Hepatocyte (in vitro differentiated cells): ENCODE measurements around the gene BRINP2. TPM values are rescaled to one million over a fixed set of nuclear protein-coding genes. Genes with fewer than 3 reads are reported as not detected.

Source experiments
- DNase-seq: peaks from one replicate; pipeline ENCODE4 v3.0.0-alpha.2; 2016; ENCODE audit warnings: low spot score
- H2AFZ ChIP-seq: fragments of 200-600 bp; sonication (generic); 2 replicates; pipeline ENCODE4 v1.6.0; 2016; ENCODE audit warnings: antibody characterized with exemption, mild to moderate bottlenecking
- H3K27ac ChIP-seq: fragments of 200-600 bp; sonication (generic); 2 replicates; pipeline ENCODE4 v1.5.1; 2016; ENCODE audit warnings: mild to moderate bottlenecking
- H3K27me3 ChIP-seq: fragments of 200-600 bp; sonication (generic); 2 replicates; pipeline ENCODE4 v1.6.1; 2016
- H3K36me3 ChIP-seq: fragments of 200-600 bp; sonication (generic); replicated peaks from 2 replicates; pipeline ENCODE4 v1.5.1; 2016; ENCODE audit warnings: low read depth; ENCODE audit not compliant: insufficient read depth
- H3K4me1 ChIP-seq: fragments of 200-600 bp; sonication (generic); 2 replicates; pipeline ENCODE4 v1.5.1; 2016; ENCODE audit warnings: mild to moderate bottlenecking, moderate library complexity; ENCODE audit not compliant: insufficient read depth
- H3K4me2 ChIP-seq: fragments of 200-600 bp; sonication (generic); 2 replicates; pipeline ENCODE4 v1.6.0; 2016
- H3K4me3 ChIP-seq: fragments of 200-600 bp; sonication (generic); 2 replicates; pipeline ENCODE4 v1.5.1; 2016; ENCODE audit warnings: mild to moderate bottlenecking
- H3K79me2 ChIP-seq: fragments of 200-600 bp; sonication (generic); 2 replicates; pipeline ENCODE4 v1.6.0; 2017; ENCODE audit warnings: mild to moderate bottlenecking
- H3K9me2 ChIP-seq: fragments of 200-600 bp; sonication (generic); replicated peaks from 2 replicates; pipeline ENCODE4 v1.6.0; 2017; ENCODE audit warnings: mild to moderate bottlenecking; ENCODE audit not compliant: insufficient read depth
- H3K9me3 ChIP-seq: fragments of 200-600 bp; sonication (generic); 2 replicates; pipeline ENCODE4 v1.5.1; 2016; ENCODE audit warnings: low read depth, mild to moderate bottlenecking
- H4K20me1 ChIP-seq: fragments of 200-600 bp; sonication (generic); 2 replicates; pipeline ENCODE4 v1.6.0; 2016; ENCODE audit warnings: mild to moderate bottlenecking; ENCODE audit not compliant: insufficient read depth, poor library complexity, severe bottlenecking
- EZH2 ChIP-seq: fragments of 200-600 bp; sonication (generic); IDR thresholded peaks from 2 replicates; pipeline ENCODE4 v1.6.1; 2016; ENCODE audit warnings: antibody characterized with exemption, mild to moderate bottlenecking, borderline replicate concordance
- EZH2phosphoT487 ChIP-seq: fragments of 200-600 bp; sonication (generic); IDR thresholded peaks from one replicate; pipeline ENCODE4 v1.6.1; 2018; ENCODE audit warnings: antibody characterized with exemption, mild to moderate bottlenecking, low read depth, moderate library complexity; ENCODE audit not compliant: unreplicated experiment, severe bottlenecking
- WGBS: methylation state at CpG from one replicate; pipeline ENCODE4 v1.1.6; 2016; ENCODE audit warnings: low lambda C conversion rate; ENCODE audit errors: missing lambda C conversion rate; 5-methylcytosine and 5-hydroxymethylcytosine counted together
- polyA plus RNA-seq: library from polyadenylated mRNA; unstranded; fragments of >200 nt; fragmentation: Nextera tagmentation; extraction: Ambion mirVana; gene quantifications from 2 replicates; pipeline ENCODE4 v1.2.1, GENCODE V29; 2016
- total RNA-seq: library from RNA; depleted of rRNA; stranded (reverse); fragments of >200 nt; gene quantifications from 2 replicates; pipeline ENCODE4 v1.2.3, GENCODE V29; 2014
- TF ChIP-seq, protein P1 (sequence below): fragments of 200-600 bp; sonication (generic); IDR thresholded peaks from 2 replicates; pipeline ENCODE4 v1.5.1; 2016; ENCODE audit warnings: antibody characterized with exemption, mild to moderate bottlenecking; ENCODE audit not compliant: poor library complexity

BRINP2 gene
- total and polyA plus RNA-seq, 2 experiments from 2014 or later = 1.5 TPM; not detected in 1

DNA sequence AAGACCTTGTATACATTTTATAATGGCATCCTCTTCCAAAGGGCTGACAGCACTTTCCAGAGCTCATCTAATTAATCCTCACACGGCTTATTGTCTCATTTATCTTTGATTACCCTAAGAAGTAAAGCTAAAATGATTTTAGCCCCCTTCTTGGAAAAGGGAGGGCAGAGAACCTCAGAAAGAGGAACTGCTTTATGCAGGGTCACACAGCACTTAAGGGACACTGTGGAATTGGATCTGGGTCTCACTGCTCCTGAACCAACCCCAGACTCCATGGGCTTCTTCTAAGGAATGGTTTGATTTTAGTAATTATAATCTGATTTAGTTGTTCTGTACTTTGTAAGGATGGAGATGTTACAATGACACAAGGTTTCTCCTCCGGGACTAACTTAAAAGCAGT, 3.2 kb downstream of the BRINP2 start:
- Histone ChIP-seq H4K20me1 (no peaks in the 10 kb centered on the region), H3K9me3 (no peaks in the 10 kb centered on the region), H3K36me3 (no peaks in the 10 kb centered on the region), H3K4me3 (no peak overlapping the region), H3K4me2 (no peak overlapping the region), H3K27me3 (peaks cover 94% of the 10 kb centered on the region), H3K27ac (no peak overlapping the region), H3K4me1 (peaks cover 7% of the 10 kb centered on the region), H3K79me2 (no peaks in the 10 kb centered on the region), H2AFZ (no peak overlapping the region), H3K9me2 (no peaks in the 10 kb centered on the region)
- TF ChIP-seq, protein P1, sequence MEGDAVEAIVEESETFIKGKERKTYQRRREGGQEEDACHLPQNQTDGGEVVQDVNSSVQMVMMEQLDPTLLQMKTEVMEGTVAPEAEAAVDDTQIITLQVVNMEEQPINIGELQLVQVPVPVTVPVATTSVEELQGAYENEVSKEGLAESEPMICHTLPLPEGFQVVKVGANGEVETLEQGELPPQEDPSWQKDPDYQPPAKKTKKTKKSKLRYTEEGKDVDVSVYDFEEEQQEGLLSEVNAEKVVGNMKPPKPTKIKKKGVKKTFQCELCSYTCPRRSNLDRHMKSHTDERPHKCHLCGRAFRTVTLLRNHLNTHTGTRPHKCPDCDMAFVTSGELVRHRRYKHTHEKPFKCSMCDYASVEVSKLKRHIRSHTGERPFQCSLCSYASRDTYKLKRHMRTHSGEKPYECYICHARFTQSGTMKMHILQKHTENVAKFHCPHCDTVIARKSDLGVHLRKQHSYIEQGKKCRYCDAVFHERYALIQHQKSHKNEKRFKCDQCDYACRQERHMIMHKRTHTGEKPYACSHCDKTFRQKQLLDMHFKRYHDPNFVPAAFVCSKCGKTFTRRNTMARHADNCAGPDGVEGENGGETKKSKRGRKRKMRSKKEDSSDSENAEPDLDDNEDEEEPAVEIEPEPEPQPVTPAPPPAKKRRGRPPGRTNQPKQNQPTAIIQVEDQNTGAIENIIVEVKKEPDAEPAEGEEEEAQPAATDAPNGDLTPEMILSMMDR = no peak
- TF ChIP-seq EZH2phosphoT487 (no peak), EZH2 (no peak)
- DNase-seq = no peak
- WGBS = 71% methylated on average over 2 of the region's 2 CpGs

DNA sequence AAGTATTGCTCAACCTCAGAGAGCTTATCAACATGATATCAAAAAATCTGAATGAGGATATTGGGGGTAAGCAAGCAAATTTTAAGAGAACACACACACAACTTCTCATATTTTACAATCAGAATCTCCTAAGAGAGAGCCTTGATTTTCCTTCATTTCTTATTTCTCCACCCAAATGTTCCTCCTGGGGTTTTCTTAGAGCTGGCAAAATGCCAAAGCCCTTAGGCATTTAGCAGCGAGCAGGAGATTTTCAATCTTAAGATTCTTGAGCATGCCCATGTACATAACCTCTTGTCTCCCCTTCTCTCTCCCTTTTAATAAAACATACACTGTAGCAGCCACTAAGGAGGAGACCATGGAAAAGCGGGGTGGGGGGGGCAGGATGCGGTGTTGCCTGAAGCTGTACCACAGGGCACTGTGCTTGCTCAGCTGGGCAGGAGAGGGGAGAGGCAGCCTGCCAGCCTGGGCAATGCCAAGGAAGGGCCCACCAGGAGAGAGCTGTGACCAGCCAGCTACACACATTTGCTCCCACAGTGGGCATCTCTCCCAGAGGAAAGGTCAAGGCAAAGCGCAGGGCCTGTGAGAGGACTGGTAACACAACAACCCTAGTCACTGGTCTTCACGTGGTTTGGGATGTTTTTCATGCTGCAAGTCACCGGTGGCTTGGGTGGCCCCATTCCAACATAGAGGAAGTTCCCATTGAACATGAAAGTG, 4.3 kb downstream of the BRINP2 start:
- WGBS = 84% methylated on average over 6 of the region's 6 CpGs
- no peak for TF ChIP-seq EZH2
- H2AFZ ChIP-seq = no peak overlapping the region
- no peak overlapping the region for H3K4me2 ChIP-seq
- no peaks in the 10 kb centered on the region for H3K9me2 ChIP-seq
- DNase-seq = no peak
- H3K27ac ChIP-seq = no peak overlapping the region
- H3K4me3 ChIP-seq = no peak overlapping the region
- H3K79me2 ChIP-seq = no peaks in the 10 kb centered on the region
- no peaks in the 10 kb centered on the region for H4K20me1 ChIP-seq
- peaks cover 94% of the 10 kb centered on the region for H3K27me3 ChIP-seq
- no peaks in the 10 kb centered on the region for H3K9me3 ChIP-seq
- peaks cover 7% of the 10 kb centered on the region for H3K4me1 ChIP-seq
- no peaks in the 10 kb centered on the region for H3K36me3 ChIP-seq

DNA sequence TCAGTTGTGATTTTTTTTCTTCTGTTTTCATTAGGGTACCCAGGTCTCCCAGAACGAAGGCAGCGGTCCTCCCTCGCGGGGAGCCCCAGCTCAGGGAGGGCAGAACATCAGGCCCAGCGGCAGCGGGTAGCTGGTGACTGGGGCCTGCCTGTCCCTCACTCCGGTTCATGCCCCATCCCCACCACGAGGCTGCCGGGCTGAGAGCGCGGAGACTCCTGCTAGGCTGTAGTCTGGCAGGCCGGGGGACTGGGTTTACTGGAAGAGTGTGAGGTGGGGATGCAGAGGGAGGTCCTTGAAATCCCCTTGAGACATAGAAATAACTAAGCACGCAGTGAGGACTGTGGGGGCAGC, 10.5 kb downstream of the BRINP2 start:
- Histone ChIP-seq H3K4me3 (no peak overlapping the region), H3K27me3 (peaks cover 68% of the 10 kb centered on the region), H3K36me3 (no peaks in the 10 kb centered on the region)

More for the DNA sequence above, 10.5 kb downstream of the BRINP2 start:
- no peak for DNase-seq
- 8% methylated on average over 13 of the region's 13 CpGs for WGBS
- Histone ChIP-seq H3K4me1 (no peaks in the 10 kb centered on the region), H3K9me2 (no peaks in the 10 kb centered on the region), H3K4me2 (peak overlapping the region; percentile 91), H3K9me3 (no peaks in the 10 kb centered on the region), H3K79me2 (no peaks in the 10 kb centered on the region), H2AFZ (peak overlapping the region; percentile 70), H3K27ac (no peak overlapping the region), H4K20me1 (no peaks in the 10 kb centered on the region)
- TF ChIP-seq EZH2phosphoT487 (no peak), EZH2 (no peak)
- TF ChIP-seq, protein P1 = no peak
